ENCODE measurements around the gene SEL1L.
"Not testable (repeated sequence)": the region's sequence is repeated elsewhere in the genome, so short reads cannot be mapped to it uniquely, and the experiment has no call there.

Gene SEL1L

DNA sequence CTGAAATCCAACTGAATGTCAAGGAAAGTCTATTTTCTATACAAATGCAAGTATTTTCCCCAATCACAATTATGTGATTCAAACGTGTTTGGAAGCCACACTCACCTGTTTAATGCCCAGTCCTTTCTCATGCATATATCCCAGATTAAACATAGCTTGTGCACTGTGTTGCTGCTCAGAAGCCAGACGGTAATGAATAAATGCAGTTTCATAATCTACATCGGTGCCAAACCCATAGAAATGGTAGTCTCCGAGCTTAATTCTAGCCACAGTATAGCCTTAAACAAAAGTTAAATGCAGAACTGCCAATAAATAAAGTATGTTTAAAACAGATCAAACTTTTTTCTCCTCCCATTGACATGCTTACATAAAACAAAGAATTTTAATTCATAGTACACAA is 49.5 kb downstream of the SEL1L start:
- in situ Hi-C loops (cut with MboI; ENCODE audit: low pct_unique_long_range_greater_than_20kb, low sequenced_read_pairs), result no loop called here
- DNase-seq, result no peak

DNA sequence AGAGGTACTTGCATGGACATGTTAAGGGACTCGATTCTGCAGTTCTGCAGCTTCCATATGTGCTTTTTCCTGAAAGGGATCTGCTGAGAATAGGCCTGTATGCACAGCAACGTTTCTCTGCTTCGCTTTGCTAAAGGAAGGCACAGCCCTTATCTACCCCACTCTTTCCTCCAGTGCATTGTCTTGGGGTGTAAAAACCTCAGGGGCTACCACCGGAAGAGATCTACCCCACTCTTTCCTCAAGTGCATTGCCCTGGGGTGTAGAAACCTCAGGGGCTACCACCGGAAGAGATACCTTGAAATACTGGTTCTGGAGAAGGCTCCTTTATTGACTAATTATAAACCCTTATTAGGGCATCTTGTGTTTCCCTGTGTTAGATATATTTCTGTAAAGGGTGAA is 52.9 kb downstream of the SEL1L start:
- no peak for DNase-seq
- in situ Hi-C loops (cut with MboI; ENCODE audit: low pct_unique_long_range_greater_than_20kb, low sequenced_read_pairs), result no loop called here

DNA sequence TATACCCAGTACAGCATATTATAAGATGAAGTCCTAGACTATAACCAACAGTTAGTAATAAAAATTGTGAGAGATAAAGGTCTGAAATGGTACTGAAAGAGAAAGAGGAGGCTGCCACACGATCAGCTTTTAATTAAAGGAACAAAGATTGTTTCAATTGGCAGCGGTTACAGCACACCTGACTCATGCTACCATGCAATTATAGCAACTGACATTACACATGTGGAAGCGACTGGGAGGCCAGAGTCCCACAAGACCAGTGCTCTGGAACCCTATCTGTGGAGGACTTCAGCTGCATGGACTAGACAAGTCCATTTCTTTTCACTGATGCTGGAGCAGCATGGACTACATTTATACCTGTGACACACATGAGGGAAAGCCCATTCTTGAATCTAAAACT is 55.2 kb downstream of the SEL1L start:
- DNase-seq, result no peak
- in situ Hi-C loops (cut with MboI; ENCODE audit: low pct_unique_long_range_greater_than_20kb, low sequenced_read_pairs), result no loop called here

DNA sequence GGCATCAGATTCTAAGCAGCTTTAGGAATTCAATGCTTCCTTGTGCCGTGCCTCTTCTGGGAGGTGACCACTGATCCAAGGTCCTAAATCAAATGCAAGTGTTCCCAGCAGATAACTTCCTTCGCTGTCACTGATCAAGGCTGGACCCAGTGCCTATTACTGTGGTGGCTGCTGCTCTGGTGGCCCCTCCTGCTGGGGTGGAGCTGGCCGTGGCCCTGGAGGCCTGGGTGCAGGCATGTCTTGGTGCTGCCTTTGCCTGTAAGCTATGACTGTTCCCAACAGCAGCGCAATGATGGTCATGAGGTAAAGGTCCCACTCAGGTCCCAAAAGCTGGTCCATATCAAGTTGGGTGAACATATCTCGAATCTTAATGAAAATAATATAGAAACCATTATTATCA is 56.8 kb downstream of the SEL1L start:
- in situ Hi-C loops (cut with MboI; ENCODE audit: low pct_unique_long_range_greater_than_20kb, low sequenced_read_pairs), result no loop called here

DNA sequence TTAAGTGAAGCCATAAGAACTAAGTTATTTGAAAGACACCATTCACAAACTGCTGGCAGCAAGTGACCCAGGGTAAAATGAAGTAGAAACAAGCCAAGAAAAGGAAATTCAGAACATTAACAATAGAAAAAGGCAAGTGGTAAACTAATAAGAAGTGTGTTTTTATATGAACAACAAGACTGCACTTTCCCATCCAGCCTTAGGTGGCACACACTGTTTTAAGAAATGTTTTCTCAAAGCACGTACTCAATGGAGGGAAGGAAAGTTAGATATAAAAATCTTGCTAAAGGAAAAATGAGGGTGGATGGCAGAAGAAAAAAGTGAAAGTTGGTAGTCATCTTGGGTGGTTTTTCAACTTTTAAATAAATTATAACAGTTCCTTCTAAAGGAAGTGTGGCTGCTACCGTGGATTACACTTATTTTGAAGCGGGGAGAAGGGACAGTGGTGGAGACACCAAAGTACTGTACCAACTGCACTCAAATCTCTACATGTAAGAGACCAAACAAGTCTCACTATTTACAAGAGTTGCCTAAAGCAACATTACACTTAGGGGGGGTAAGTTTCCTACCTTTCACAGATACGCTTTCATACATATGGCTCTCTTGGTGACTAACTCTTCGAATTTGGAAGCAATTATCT is 58.8 kb downstream of the SEL1L start:
- DNase-seq, result no peak
- in situ Hi-C loops (cut with MboI; ENCODE audit: low pct_unique_long_range_greater_than_20kb, low sequenced_read_pairs), result loop anchor here (25.0 kb wide), 1 partner anchor 513 kb away; the partner anchor contains the start of gene TSHR

More for the DNA sequence above, 56.8 kb downstream of the SEL1L start:
- DNase-seq, result no peak

DNA sequence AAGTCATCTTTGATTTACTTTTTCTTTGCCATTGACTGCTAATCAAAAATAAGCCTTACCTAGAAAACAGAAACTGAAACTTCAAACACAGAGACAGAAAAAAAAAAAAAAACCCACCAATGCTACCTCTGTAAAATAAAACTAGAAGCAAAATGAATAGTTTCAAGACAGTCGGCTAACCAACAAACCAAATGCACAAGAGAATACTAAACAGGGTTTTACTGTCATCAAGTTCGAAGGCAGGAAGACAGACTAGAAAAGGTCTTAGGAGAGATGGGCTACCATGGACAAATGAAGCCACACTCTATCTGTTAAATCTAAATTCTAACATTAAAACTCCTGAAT is 59.5 kb downstream of the SEL1L start:
- no peak for DNase-seq
- in situ Hi-C loops (cut with MboI; ENCODE audit: low pct_unique_long_range_greater_than_20kb, low sequenced_read_pairs), result loop anchor here (25.0 kb wide), 1 partner anchor 512 kb away; the partner anchor contains the start of gene TSHR

DNA sequence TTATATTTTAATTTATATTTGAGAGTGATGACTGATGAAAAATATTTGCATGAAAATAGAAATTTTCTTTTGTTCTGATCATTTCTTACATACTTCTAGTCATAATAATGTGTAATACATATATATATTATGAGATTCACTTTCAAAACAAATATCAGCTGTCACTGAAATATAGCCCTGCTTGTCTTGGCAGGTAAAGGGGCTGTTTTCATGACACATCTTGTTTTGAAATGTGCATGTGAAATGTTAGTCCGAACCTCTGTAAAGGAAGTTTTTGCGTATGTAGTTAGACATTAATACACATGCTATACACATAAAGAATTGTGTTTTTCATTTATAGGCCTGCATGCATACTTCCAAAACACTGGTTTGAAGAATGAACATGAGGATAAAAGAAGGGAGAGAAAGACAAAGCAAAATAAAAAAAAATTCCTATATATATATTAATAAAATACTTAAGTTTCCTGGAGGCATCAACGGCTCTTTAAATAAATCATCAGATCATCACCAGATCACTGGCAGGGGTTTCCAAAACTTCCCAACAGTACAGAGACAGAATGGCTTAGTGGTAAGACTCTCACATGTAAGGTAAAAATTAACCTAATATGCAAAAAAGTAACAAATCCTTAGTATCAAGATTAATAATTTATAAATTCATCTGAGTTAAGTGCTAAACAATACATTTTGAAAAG is 60.1 kb downstream of the SEL1L start:
- DNase-seq, result no peak
- in situ Hi-C loops (cut with MboI; ENCODE audit: low pct_unique_long_range_greater_than_20kb, low sequenced_read_pairs), result loop anchor here (25.0 kb wide), 1 partner anchor 511 kb away; the partner anchor contains the start of gene TSHR

DNA sequence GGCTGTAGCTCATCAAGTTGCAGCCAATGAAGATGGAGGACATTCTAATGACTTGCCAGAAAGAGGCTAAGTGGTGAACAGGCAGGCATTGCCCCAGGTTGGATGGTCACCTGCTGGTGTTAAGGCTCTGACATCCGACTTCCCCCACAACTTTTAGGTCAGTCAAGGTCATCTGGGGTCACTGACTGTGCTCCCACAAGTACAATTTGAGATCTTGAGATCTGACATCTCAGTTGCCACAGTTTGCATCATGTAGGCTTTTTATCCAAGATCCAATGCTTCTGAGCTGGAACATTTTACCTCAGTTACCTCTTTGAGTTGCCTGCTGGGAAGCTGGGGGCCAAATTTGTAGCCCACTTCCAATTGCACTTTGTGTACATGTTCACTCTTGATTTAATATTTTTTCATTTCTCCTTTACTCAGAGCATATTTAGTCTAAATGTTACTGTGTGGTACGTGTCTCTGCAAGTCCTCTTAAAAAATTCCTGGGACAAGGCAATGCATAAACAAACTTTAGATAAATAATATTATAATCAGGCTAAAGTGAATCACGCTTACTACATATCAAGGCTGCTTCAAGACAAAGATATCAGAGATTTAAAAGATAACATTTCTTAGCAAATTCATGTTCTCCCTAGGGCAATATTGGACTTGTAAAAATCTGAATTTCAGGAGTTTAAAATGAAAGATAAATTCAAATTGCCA is 61.4 kb downstream of the SEL1L start:
- DNase-seq, result no peak
- in situ Hi-C loops (cut with MboI; ENCODE audit: low pct_unique_long_range_greater_than_20kb, low sequenced_read_pairs), result loop anchor here (25.0 kb wide), 1 partner anchor 510 kb away; the partner anchor contains the start of gene TSHR

DNA sequence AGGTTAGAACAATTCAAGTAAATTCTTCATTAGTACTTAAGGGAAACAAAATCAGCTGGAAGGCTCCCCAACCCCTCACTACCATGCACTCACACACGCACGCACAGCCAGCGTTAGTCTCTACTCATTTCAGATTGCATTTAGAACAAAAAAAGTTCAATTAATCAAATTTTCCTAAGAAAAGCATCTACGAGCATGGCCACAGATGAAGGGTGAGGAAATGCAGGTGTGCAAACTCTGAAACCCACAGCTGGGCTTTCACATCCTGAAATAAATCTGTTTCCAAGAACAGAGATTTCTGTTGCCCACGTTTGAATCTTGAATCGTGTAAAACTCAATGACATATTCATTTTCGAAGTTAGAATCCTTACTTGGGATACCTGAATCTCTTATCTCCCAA is 62.6 kb downstream of the SEL1L start:
- no peak for DNase-seq
- in situ Hi-C loops (cut with MboI; ENCODE audit: low pct_unique_long_range_greater_than_20kb, low sequenced_read_pairs), result loop anchor here (25.0 kb wide), 1 partner anchor 509 kb away; the partner anchor contains the start of gene TSHR

DNA sequence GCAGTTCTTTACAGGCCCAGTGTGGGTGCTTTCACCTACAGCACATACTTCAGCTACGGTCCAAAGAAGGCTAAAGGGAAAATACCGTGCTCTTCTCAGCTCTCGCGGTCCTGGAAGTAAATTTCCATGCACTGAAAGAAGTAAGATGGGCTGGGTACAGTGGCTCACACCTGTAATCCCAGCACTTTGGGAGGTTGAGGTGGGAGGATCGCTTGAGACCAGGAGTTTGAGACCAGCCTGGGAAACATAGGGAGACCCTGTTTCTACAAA is 63.2 kb downstream of the SEL1L start:
- in situ Hi-C loops (cut with MboI; ENCODE audit: low pct_unique_long_range_greater_than_20kb, low sequenced_read_pairs), result loop anchor here (25.0 kb wide), 1 partner anchor 508 kb away; the partner anchor contains the start of gene TSHR
- DNase-seq, result not testable (repeated sequence)

DNA sequence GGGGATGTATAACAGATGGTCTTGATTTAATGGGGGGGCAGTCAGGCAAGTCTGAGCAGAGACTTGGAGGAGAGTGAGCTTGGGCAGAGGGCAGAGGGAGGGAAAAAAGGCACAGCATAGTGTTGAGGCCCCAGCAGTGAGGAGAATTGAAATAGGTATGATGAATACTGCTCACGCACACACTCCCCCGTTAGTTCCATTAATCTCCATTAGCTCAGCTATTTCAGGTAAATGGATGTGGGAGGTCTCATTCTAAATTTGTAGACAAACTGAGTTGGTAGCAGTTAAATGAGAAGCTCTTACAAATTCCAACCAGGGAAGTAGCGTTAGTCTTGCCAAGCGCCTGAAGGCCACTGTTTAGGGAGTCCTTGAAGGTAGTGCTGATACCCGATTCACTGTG is 66.8 kb downstream of the SEL1L start:
- no peak for DNase-seq

DNA sequence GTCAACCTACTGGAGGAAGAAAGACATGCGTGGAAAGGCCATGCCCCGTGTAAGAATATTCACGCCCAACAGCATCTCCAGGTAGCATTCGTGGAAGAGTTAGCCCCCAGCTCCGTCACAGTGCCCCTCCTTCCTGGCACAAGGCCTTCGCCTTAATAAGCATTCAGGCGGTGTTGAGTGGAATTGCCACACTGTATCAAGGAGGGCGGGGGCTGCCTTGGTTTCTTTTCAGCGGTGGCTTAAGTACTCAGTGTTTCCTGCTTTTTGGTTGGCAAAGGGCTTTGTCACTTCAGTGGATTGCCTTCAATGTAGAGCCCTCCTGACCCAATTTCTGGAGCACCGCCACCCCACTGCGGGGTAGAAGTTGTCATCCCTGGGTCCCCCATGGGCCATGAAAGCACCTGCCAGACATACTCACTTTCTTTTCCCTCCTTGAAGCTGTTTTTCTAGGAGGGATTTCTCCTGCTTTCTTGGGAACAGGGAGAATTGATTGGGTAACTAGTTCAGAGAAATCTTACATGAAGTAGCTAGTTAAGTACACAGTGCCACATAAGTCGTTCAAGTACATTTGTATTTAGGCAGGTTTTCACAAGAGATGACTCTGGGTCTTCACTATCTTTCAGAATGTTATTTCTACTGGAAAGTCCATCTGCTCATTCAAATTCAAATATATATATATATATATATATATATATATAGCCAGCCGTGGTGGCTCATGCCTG is 68.0 kb downstream of the SEL1L start:
- in situ Hi-C loops (cut with MboI; ENCODE audit: low pct_unique_long_range_greater_than_20kb, low sequenced_read_pairs), result loop anchor here (10.0 to 25.0 kb wide), 2 partner anchors 191 to 503 kb away; partner anchors contain the start of gene TSHR
- no peak for DNase-seq

More for the DNA sequence above, 66.8 kb downstream of the SEL1L start:
- in situ Hi-C loops (cut with MboI; ENCODE audit: low pct_unique_long_range_greater_than_20kb, low sequenced_read_pairs), result loop anchor here (10.0 to 25.0 kb wide), 2 partner anchors 192 to 505 kb away; partner anchors contain the start of gene TSHR

DNA sequence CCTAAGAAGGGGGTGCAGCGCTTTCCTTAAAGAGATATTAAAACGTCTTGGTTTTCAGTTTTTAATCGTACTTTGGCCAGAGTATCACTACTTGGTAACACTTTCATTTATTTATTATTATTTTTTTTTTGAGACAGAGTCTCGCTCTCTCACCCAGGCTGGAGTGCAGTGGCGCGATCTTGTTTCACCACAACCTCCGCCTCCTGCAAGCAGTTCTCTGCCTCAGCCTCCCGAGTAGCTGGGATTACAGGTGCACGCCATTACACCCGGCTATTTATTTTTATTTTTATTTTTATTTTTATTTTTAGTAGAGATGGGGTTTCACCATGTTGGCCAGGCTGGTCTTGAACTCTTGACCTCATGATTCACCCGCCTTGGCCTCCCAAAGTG is 68.7 kb downstream of the SEL1L start:
- not testable (repeated sequence) for DNase-seq
- in situ Hi-C loops (cut with MboI; ENCODE audit: low pct_unique_long_range_greater_than_20kb, low sequenced_read_pairs), result loop anchor here (10.0 to 25.0 kb wide), 2 partner anchors 190 to 503 kb away; partner anchors contain the start of gene TSHR

DNA sequence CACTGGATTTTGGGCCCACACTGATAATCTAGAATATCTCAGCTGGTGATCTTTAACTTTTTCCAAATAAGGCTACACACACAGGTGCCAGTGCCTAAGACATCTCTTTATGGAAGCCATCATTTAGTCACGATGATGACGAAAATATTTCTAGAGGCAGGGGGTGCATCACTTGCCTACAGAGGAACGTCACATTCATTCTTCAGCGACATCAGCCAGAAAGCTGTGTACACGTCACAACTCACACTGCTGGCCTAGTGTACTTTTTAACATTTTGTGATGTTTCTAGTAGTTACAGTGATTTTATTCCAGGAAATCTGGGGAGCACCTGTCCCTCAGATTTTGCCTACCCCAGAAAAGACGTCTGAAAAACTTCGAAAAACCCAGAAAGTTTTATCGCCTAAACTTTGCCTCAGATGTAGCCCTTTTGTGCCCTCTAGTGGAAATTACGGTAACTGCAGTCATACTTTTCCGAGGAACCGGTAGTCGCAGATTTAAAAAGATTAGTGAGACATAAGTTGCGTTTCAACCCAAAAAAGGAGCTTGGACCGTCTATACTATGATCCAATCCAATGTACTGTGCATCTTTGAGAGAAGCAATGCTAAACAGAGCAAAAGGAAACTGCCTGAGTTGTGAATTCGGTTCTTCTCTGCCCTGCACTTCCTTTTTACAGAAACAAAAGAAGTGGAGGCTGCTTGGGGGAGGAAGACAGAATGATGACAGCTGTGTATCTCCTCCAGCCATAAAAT is 69.2 kb downstream of the SEL1L start:
- DNase-seq, result peak; percentile 89
- in situ Hi-C loops (cut with MboI; ENCODE audit: low pct_unique_long_range_greater_than_20kb, low sequenced_read_pairs), result loop anchor here (10.0 to 25.0 kb wide), 2 partner anchors 190 to 502 kb away; partner anchors contain the start of gene TSHR

DNA sequence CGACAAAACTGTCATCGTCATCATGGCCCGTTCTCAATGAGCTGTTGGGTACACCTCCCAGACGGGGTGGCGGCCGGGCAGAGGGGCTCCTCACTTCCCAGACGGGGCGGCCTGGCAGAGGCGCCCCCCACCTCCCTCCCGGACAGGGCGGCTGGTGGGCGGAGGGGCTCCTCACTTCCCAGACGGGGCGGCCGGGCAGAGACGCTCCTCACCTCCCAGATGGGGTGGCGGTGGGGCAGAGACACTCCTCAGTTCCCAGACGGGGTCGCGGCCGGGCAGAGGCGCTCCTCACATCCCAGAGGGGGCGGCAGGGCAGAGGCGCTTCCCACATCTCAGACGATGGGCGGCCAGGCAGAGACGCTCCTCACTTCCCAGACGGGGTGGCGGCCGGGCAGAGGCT is 71.3 kb downstream of the SEL1L start:
- in situ Hi-C loops (cut with MboI; ENCODE audit: low pct_unique_long_range_greater_than_20kb, low sequenced_read_pairs), result loop anchor here (10.0 to 25.0 kb wide), 2 partner anchors 188 to 500 kb away; partner anchors contain the start of gene TSHR

DNA sequence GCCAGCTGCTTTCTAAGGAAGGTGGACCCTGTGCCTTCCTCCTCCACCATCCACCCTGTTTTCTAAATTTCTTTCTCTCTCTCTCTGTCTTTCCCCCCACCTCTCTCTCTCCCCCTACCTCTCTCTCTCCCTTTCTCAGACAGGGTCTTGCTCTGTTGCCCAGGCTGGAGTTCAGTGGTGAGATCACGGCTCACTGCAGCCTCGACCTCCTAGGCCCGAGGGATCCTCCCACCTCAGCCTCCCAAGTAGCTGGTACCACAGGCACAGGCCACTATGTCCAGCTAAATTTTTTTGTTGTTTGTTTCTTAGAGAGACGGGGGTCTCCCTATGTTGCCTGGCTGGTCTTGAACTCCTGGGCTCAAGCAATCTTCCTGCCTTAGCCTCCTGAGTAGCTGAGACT is 73.7 kb downstream of the SEL1L start:
- in situ Hi-C loops (cut with MboI; ENCODE audit: low pct_unique_long_range_greater_than_20kb, low sequenced_read_pairs), result loop anchor here (10.0 to 25.0 kb wide), 2 partner anchors 185 to 498 kb away; partner anchors contain the start of gene TSHR
- DNase-seq, result no peak

More for the DNA sequence above, 71.3 kb downstream of the SEL1L start:
- not testable (repeated sequence) for DNase-seq

DNA sequence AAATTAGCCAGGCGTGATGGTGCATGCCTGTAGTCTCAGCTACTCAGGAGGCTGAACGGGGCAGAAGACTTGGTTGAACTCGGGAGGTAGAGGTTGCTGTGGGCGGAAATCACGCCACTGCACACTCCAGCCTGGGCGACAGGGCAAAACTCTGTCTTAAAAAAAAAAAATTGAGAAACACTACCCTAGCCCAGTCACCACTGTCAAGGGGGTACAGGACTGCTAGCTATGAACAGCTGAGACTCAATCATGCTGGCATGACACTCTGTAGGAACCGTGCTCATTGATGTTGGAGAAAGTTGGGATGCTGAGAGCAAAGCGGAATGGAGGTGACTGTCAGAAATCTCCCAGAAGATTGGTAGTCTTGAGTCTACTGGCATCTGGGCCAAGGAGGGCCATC is 75.3 kb downstream of the SEL1L start:
- DNase-seq, result no peak
- in situ Hi-C loops (cut with MboI; ENCODE audit: low pct_unique_long_range_greater_than_20kb, low sequenced_read_pairs), result loop anchor here (25.0 kb wide), 1 partner anchor 496 kb away; the partner anchor contains the start of gene TSHR

DNA sequence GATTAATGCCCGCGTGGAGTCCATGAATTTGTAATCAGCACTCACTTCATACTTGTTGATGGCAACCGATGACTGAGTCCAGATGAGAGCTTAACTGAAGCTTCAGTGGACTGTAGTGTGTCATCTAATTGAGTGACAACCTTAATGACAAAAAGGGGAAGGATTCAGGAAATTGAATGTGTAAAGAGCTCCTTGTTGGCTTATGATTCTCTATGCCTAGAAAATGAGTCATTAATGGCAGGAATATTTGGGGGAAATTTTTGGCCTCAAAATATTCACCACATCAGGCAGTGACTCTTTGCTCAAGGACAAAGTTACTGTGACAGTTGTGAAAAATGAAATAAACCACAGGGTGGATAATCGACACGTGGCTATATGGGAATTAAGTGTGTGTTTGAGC is 78.3 kb downstream of the SEL1L start:
- DNase-seq, result peak; percentile 32
- in situ Hi-C loops (cut with MboI; ENCODE audit: low pct_unique_long_range_greater_than_20kb, low sequenced_read_pairs), result loop anchor here (25.0 kb wide), 1 partner anchor 493 kb away; the partner anchor contains the start of gene TSHR
